ENCODE results near the gene CXCR4.
"Not testable (repeated sequence)": the region's sequence is repeated elsewhere in the genome, so short reads cannot be mapped to it uniquely, and the experiment has no call there.

Gene CXCR4

DNA sequence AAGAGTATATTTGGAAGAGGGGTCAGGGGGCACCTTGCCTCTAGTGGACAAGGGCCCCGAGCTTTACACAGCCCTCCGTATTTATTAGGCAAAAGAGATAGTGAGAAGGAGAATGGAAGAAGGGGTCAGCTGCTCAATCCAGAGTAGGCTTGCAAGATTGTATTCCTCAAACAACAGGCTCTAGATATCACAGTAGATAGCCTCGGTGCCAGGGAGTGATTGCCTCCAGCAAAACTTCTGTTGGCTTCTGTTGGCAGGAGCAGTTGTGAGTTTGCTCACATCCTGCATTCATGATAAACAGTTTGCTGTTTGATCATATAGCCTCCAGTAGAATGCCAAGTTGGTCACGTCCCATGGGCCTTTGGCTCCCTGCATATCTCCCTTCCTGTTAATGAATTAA, 46.1 kb downstream of the CXCR4 start:
- not testable (repeated sequence) for DNase-seq

DNA sequence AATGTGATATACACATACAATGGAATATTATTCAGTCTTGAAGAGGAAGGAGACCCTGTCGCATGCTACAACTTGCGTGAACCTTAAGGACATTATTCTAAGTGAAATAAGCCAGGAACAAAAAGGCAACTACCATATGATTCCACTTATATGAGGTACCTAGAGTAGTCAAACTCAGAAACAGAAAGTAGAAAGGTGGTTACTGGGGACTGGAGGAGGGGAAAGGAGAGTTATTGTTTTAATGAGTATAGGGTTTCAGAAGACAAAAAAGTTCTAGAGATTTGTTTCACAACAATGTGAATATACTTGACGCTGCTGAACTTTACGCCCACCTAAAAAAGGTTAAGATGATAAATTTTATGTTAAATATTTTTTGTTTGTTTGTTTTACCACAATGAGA, 47.0 kb downstream of the CXCR4 start:
- DNase-seq, result no peak

DNA sequence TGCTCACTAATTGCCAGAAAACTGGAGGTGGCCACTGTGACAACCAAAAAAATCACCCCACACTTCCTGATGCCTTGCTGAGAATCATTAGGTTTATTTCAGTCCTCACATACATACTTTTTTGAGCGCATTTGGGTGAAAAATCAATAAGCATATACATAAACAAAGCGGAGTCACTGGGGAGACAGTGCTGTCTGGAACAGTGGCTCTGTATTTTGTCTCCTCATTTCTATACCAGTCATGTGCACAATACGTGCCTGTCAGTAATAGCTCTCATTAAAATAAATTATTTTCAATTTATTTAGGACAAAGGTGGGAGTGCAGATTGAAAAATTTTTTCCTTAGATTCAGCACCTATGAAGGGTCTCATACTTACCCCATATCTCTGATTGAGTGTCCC, 48.2 kb downstream of the CXCR4 start:
- no peak for DNase-seq

DNA sequence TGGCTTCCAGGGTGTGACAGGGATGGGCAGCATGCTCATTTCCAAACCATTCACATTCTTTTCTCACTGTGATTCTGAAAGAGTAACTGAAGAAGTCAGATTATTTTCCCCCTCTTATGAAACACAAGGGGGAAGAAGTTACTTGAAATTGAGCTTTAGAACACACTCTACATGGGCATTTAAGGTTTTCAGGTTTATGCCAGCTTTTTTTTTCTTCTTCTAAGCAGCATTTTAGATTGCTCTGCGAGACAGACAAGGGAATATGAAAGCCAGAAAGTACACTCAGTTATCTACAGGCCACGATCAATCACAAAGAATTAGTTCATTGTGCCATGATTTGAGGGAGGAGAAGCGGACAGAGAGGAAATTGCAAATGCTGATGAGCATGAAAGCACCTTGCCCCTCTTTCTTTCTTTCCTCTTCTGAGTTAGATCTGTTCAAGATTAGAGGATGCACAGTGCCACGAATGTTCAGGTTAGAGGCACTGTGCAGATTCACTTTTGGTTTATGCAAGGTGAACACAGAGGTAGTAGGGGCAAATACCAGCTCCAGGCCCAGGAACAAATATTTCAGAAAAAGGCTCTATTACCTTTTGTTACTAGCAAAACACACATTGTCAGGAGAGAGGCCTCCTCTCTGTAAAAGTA, 49.2 kb downstream of the CXCR4 start:
- DNase-seq, result no peak

DNA sequence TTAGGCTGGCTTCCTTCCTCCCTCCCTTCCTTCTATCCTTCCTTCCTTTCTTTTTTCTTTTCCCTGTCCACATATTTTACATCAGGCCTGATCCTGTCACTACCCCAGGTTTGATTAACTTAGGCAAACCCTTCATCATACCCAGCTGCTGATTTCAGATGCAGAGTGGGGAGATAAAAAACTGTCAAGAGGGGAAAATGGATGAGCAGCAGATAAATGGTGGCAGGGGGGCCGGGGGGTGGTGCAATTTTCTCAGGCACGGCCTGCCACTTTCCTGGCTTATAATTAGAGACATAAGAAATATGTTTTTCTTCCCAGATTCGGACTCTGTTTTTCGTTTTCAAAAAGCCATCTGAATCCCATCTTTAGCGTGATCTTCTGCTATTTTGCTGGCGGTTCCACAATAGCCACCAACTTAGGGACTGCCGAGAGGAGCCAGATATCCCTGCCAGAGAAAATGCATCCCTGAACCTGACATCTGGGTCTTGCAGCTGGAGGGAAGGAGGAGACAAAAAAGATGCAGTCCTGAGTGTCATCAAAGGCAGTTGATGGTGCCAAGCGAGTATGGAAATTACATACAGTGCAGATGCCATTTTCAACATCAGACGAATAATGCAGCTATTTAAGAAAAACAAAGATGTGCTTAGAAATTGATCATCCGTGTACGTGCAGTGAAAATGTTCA, 49.9 kb downstream of the CXCR4 start:
- DNase-seq, result no peak

DNA sequence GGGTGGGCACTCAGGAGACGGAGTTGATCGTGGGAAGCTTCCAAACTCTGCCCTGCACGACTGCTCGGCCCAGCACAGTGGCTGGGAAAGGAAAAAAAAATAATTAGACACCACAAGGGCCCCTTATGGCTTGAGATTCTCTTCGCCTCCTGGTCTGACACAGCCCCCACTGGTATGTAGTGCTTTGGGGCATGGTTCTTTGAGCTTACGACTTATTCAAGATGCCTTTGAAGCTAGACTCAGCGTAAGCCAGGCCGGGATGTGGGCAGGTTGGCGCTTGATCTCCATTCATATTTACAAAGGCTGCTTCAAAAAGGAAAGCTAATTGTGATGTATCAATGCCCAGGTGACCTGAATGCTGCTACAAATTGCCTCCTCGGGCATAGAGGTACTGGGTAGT, 50.5 kb downstream of the CXCR4 start:
- no peak for DNase-seq

DNA sequence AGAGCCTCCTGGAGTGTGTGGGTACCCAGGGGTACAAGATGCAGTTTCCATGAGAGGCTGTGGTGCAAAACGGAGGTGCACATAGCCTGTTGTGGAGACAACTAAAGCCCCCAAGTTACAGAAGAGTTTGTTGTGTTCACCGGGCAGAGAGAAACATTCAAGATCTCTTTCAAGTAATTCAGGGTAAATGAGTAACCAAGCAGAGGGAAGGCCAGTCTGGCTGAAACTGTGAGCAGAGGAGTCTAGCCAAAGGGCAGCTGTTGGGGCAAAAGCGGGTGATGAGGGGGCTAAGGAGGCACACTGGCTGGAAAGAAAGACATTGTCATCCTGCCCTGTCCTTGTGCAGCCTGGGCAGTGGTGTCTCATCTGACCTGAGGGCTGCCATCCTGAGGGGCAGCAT, 52.0 kb downstream of the CXCR4 start:
- no peak for DNase-seq

DNA sequence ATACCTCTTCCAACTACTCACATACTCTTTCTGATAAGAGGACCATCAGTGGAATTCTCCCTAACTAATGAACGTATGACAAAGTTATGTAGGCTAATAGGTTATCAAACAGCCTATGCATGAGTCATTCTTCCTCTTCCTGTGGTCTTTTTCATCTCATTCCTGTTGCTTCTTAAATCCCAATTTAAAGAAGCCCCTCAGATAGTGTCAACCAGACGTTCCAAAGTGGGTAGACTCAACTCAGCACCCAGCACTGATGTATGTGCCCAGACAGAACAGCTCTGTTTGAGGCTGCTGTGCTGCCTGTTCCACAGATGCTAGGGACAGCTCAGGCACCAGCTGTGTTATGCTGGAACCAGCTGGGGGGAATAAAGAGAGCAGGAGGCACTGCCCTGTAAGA, 52.6 kb downstream of the CXCR4 start:
- DNase-seq, result no peak
